ENCODE data around the gene SLC35A5.
"Not testable (repeated sequence)": the region's sequence is repeated elsewhere in the genome, so short reads cannot be mapped to it uniquely, and the experiment has no call there.

SLC35A5 gene

GRCh38 chr3:112561734-112562529 is at the start of gene SLC35A5, which contains the start of gene ATG3:
Gene SLC35A5 (plus strand): TSS chr3:112562045. CDS start chr3:112563404, 1,359 bp downstream.
Gene ATG3 (minus strand): TSS chr3:112561962. CDS start chr3:112561528, 434 bp downstream.
- peaks cover 30% of the 10 kb centered on the region for H3K36me3 Mint-ChIP-seq (ENCODE audit: low read depth)
- H3K9me3 Mint-ChIP-seq: no peaks in the 10 kb centered on the region
- peak within 1 kb of the TSS; percentile 93 for H3K4me3 Mint-ChIP-seq
- H3K4me1 Mint-ChIP-seq (ENCODE audit: low read depth): peaks cover 43% of the 10 kb centered on the region
- peak; percentile 98 for DNase-seq (ENCODE audit: low spot score)
- peak within 1 kb of the TSS; percentile 99 for H3K27ac Mint-ChIP-seq
- no peaks in the 10 kb centered on the region for H3K27me3 Mint-ChIP-seq (ENCODE audit: low read depth)

- peaks cover 17% of the 10 kb centered on the region for H3K36me3 Mint-ChIP-seq (ENCODE audit: low read depth)
- no peaks in the 10 kb centered on the region for H3K27me3 Mint-ChIP-seq (ENCODE audit: low read depth)
- peaks cover 13% of the 10 kb centered on the region for H3K4me1 Mint-ChIP-seq (ENCODE audit: low read depth)
- H3K27ac Mint-ChIP-seq: no peak overlapping the region
- H3K4me3 Mint-ChIP-seq: no peak overlapping the region
- no peak for DNase-seq (ENCODE audit: low spot score)
- peaks cover 17% of the 10 kb centered on the region for H3K9me3 Mint-ChIP-seq
These were observed 49.5 kb upstream of the SLC35A5 start for GRCh38 chr3:112512320-112512719.

- Mint-ChIP-seq H3K9me3 (peaks cover 19% of the 10 kb centered on the region), H3K27ac (peak overlapping the region; percentile 65), H3K27me3 (ENCODE audit: low read depth) (no peaks in the 10 kb centered on the region), H3K36me3 (ENCODE audit: low read depth) (peaks cover 19% of the 10 kb centered on the region), H3K4me3 (peak overlapping the region; percentile 4), H3K4me1 (ENCODE audit: low read depth) (peaks cover 25% of the 10 kb centered on the region)
- peak; percentile 21 for DNase-seq (ENCODE audit: low spot score)
These were observed 47.2 kb upstream of the SLC35A5 start for GRCh38 chr3:112514527-112515128.

- H3K4me1 Mint-ChIP-seq (ENCODE audit: low read depth): peaks cover 23% of the 10 kb centered on the region
- H3K27me3 Mint-ChIP-seq (ENCODE audit: low read depth); H3K9me3 Mint-ChIP-seq; H3K4me3 Mint-ChIP-seq; DNase-seq (ENCODE audit: low spot score); H3K27ac Mint-ChIP-seq; H3K36me3 Mint-ChIP-seq (ENCODE audit: low read depth): not testable (repeated sequence)
These were observed 42.9 kb upstream of the SLC35A5 start for GRCh38 chr3:112518970-112519369.

- Mint-ChIP-seq H3K36me3 (ENCODE audit: low read depth) (peaks cover 10% of the 10 kb centered on the region), H3K4me3 (no peak overlapping the region), H3K27me3 (ENCODE audit: low read depth) (no peaks in the 10 kb centered on the region), H3K4me1 (ENCODE audit: low read depth) (peaks cover 19% of the 10 kb centered on the region), H3K27ac (no peak overlapping the region), H3K9me3 (peaks cover 4% of the 10 kb centered on the region)
- DNase-seq (ENCODE audit: low spot score): peak; percentile 31
These were observed 42.3 kb upstream of the SLC35A5 start for GRCh38 chr3:112519424-112520001.

GRCh38 chr3:112524127-112524526 is 37.7 kb upstream of the SLC35A5 start:
- H3K36me3 Mint-ChIP-seq (ENCODE audit: low read depth); H3K27me3 Mint-ChIP-seq (ENCODE audit: low read depth); DNase-seq (ENCODE audit: low spot score); H3K4me3 Mint-ChIP-seq; H3K27ac Mint-ChIP-seq; H3K9me3 Mint-ChIP-seq; H3K4me1 Mint-ChIP-seq (ENCODE audit: low read depth): not testable (repeated sequence)

DNA sequence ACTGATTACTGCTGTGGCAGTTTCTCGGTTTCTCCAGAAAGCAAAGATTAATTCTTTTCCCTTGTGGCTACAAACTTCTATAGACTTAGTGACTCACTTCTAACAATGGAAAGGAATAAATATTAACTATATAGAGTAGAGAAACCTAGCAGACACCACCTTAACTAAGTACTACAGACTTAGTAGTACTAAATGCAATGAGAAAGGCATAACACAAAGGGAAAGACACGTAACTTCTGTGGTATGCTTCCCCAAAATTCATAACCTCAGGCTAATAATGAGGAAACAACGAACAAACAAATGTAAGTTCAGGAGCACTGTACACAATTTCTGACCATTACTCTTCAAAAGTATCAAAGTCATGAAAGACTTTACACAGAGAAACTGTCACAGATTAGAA is 31.3 kb upstream of the SLC35A5 start:
- no peaks in the 10 kb centered on the region for H3K4me1 Mint-ChIP-seq (ENCODE audit: low read depth)
- no peak overlapping the region for H3K27ac Mint-ChIP-seq
- no peaks in the 10 kb centered on the region for H3K9me3 Mint-ChIP-seq
- peaks cover 28% of the 10 kb centered on the region for H3K36me3 Mint-ChIP-seq (ENCODE audit: low read depth)
- no peak for DNase-seq (ENCODE audit: low spot score)
- H3K4me3 Mint-ChIP-seq: no peak overlapping the region
- no peaks in the 10 kb centered on the region for H3K27me3 Mint-ChIP-seq (ENCODE audit: low read depth)

GRCh38 chr3:112531358-112531781 is 30.5 kb upstream of the SLC35A5 start:
- H3K27ac Mint-ChIP-seq: no peak overlapping the region
- H3K36me3 Mint-ChIP-seq (ENCODE audit: low read depth): peaks cover 29% of the 10 kb centered on the region
- H3K4me3 Mint-ChIP-seq: no peak overlapping the region
- no peaks in the 10 kb centered on the region for H3K4me1 Mint-ChIP-seq (ENCODE audit: low read depth)
- DNase-seq (ENCODE audit: low spot score): no peak
- H3K9me3 Mint-ChIP-seq: no peaks in the 10 kb centered on the region
- H3K27me3 Mint-ChIP-seq (ENCODE audit: low read depth): no peaks in the 10 kb centered on the region

DNA sequence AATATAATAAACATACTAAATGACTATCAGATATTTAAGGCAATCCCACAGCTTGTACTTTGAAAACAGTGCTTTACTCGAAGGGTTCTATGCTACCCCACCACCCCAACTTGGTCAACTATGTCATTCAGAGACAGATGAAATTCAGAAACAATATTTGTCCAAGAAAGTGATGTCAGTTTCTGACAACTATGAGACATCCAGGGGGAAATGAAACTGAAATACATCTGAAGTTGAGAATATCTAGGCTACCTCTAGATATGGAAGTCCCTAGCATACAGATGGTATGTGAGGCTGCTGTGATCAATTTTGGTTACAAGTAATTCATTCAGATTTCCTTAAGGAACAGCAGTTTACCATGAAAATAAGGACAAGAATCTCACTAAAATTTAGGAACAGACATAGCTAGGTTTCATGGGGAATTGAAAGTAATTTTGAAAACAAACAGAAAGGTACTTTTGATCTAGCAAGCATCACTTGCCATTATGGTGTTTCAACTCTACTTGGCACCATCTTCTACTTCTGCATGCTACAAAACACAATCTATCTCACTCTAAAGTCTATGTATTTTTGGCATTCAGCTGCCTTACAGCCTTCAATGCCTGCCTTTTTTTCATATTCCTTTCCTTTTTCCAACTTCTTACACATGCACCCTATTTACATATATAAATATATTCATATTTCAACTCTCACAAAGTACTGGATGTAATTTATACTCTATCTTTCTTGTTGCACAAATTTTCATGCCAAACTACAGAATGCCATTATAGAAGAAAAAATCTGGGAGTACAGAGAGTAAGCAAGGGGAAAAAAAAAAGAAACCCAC is 21.8 kb upstream of the SLC35A5 start:
- no peak for DNase-seq (ENCODE audit: low spot score)
- Mint-ChIP-seq H3K27ac (peak overlapping the region; percentile 12), H3K27me3 (ENCODE audit: low read depth) (no peaks in the 10 kb centered on the region), H3K36me3 (ENCODE audit: low read depth) (peaks cover 48% of the 10 kb centered on the region), H3K4me3 (no peak overlapping the region), H3K4me1 (ENCODE audit: low read depth) (peaks cover 15% of the 10 kb centered on the region), H3K9me3 (no peaks in the 10 kb centered on the region)

- no peak overlapping the region for H3K4me3 Mint-ChIP-seq
- no peaks in the 10 kb centered on the region for H3K27me3 Mint-ChIP-seq (ENCODE audit: low read depth)
- H3K27ac Mint-ChIP-seq: no peak overlapping the region
- H3K9me3 Mint-ChIP-seq: no peaks in the 10 kb centered on the region
- DNase-seq (ENCODE audit: low spot score): no peak
- H3K36me3 Mint-ChIP-seq (ENCODE audit: low read depth): peaks cover 42% of the 10 kb centered on the region
- H3K4me1 Mint-ChIP-seq (ENCODE audit: low read depth): peaks cover 6% of the 10 kb centered on the region
These were observed 15.6 kb upstream of the SLC35A5 start for GRCh38 chr3:112546216-112546759.

- H3K9me3 Mint-ChIP-seq: peaks cover 10% of the 10 kb centered on the region
- no peak overlapping the region for H3K4me3 Mint-ChIP-seq
- peaks cover 21% of the 10 kb centered on the region for H3K4me1 Mint-ChIP-seq (ENCODE audit: low read depth)
- H3K36me3 Mint-ChIP-seq (ENCODE audit: low read depth): peaks cover 51% of the 10 kb centered on the region
- no peak overlapping the region for H3K27ac Mint-ChIP-seq
- DNase-seq (ENCODE audit: low spot score): no peak
- H3K27me3 Mint-ChIP-seq (ENCODE audit: low read depth): no peaks in the 10 kb centered on the region
These were observed 11.0 kb upstream of the SLC35A5 start for GRCh38 chr3:112550859-112551258.

- Mint-ChIP-seq H3K4me1 (ENCODE audit: low read depth) (peaks cover 43% of the 10 kb centered on the region), H3K27me3 (ENCODE audit: low read depth) (no peaks in the 10 kb centered on the region), H3K27ac (peak overlapping the region; percentile 47), H3K9me3 (peaks cover 10% of the 10 kb centered on the region), H3K4me3 (peak overlapping the region; percentile 19), H3K36me3 (ENCODE audit: low read depth) (peaks cover 54% of the 10 kb centered on the region)
- no peak for DNase-seq (ENCODE audit: low spot score)
These were observed 6.2 kb upstream of the SLC35A5 start for GRCh38 chr3:112555535-112556170.

DNA sequence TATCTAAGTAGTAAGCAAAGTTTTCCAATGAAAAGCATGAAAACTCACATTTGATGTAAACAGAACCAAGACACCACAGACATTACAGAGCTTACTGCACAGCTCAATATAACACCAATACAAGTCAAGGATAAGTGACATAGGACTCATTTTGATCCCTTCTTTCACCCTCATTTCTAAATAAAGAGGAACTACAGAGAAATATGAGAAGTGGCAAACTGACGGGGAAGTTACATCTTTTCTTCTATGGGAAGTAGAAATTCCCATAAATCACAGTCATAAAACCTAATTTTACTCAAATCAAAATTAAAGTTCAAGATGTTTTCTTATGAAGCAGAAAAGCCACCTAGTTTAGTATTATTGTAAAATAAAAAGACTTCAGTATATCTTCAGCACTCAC is 3.9 kb upstream of the SLC35A5 start:
- Mint-ChIP-seq H3K27me3 (ENCODE audit: low read depth) (no peaks in the 10 kb centered on the region), H3K9me3 (peaks cover 2% of the 10 kb centered on the region), H3K36me3 (ENCODE audit: low read depth) (peaks cover 40% of the 10 kb centered on the region), H3K4me1 (ENCODE audit: low read depth) (peaks cover 43% of the 10 kb centered on the region), H3K4me3 (no peak overlapping the region), H3K27ac (no peak overlapping the region)
- DNase-seq (ENCODE audit: low spot score): no peak

Measured in T-helper 2 cell treated with Interferon-gamma antibody and Interleukin-4, amounts not matched to agents 5 μg/mL and 100 μg/mL, for 36 hours (primary cell).